Hematopoietic multipotent progenitor cell treated with erythropoietin and hydrocortisone succinate and interleukin-3 and kit ligand, for 6 days (in vitro differentiated cells): Measurements from ENCODE around the gene FUBP3.

ENCODE experiments used
- DNase-seq: peaks from one replicate; pipeline ENCODE4 v3.0.0-alpha.2; 2015

FUBP3 gene

GRCh38 chr9:130635721-130636647 is 56.6 kb downstream of the FUBP3 start:
- no peak for DNase-seq

GRCh38 chr9:130636648-130637020 is 57.3 kb downstream of the FUBP3 start:
- no peak for DNase-seq

GRCh38 chr9:130638284-130639123 is 59.1 kb downstream of the FUBP3 start:
- DNase-seq, result no peak

GRCh38 chr9:130639124-130639765 is 59.9 kb downstream of the FUBP3 start:
- no peak for DNase-seq

- DNase-seq, result no peak
Observed at GRCh38 chr9:130639866-130640555, 60.6 kb downstream of the FUBP3 start.

- no peak for DNase-seq
Observed at GRCh38 chr9:130640681-130641080, 61.3 kb downstream of the FUBP3 start.

- no peak for DNase-seq
Observed at GRCh38 chr9:130642926-130643325, 63.5 kb downstream of the FUBP3 start.

- DNase-seq, result no peak
Observed at GRCh38 chr9:130651221-130651620, 71.8 kb downstream of the FUBP3 start.

GRCh38 chr9:130651752-130652151 is 72.4 kb downstream of the FUBP3 start:
- DNase-seq, result no peak

- DNase-seq, result no peak
Observed at GRCh38 chr9:130654879-130655278, 75.5 kb downstream of the FUBP3 start.

- DNase-seq, result no peak
Observed at GRCh38 chr9:130658893-130659698, 79.7 kb downstream of the FUBP3 start.

- DNase-seq, result no peak
Observed at GRCh38 chr9:130659699-130660248, 80.4 kb downstream of the FUBP3 start.

- DNase-seq, result no peak
Observed at GRCh38 chr9:130660326-130660682, 80.9 kb downstream of the FUBP3 start.

- no peak for DNase-seq
Observed at GRCh38 chr9:130660683-130661450, 81.5 kb downstream of the FUBP3 start.

GRCh38 chr9:130661451-130662098 is 82.2 kb downstream of the FUBP3 start:
- DNase-seq, result no peak

- no peak for DNase-seq
Observed at GRCh38 chr9:130662099-130662969, 83.0 kb downstream of the FUBP3 start.

- no peak for DNase-seq
Observed at GRCh38 chr9:130662970-130663257, 83.5 kb downstream of the FUBP3 start.

GRCh38 chr9:130663258-130663976 is 84.0 kb downstream of the FUBP3 start:
- DNase-seq, result peak; percentile 40

GRCh38 chr9:130663977-130664250 is 84.5 kb downstream of the FUBP3 start:
- DNase-seq, result no peak
